NCI-H2171 treated with DMSO at 0.1 percent for 48 hours (cell line): Measurements from ENCODE around the gene SYMPK.
A peak's percentile ranks its signal among the peaks of the same experiment; 100 is the strongest.
"Not testable (repeated sequence)": the region's sequence is repeated elsewhere in the genome, so short reads cannot be mapped to it uniquely, and the experiment has no call there.

Source experiments
- DNase-seq: peaks from one replicate; lab custom pipeline; 2025; lab: John Stamatoyannopoulos, UW

SYMPK gene

GRCh38 chr19:45885556-45886426, 22.8 kb upstream of the SYMPK start, which contains the start of gene IRF2BP1:
Gene IRF2BP1, minus strand, starts transcription at chr19:45886141. Its CDS starts 367 bp downstream, at chr19:45885774.
- DNase-seq = peak; percentile 89

GRCh38 chr19:45884682-45885555, 22.0 kb upstream of the SYMPK start:
- no peak for DNase-seq

- DNase-seq = no peak
Measured at GRCh38 chr19:45883881-45884681, 21.1 kb upstream of the SYMPK start.

- DNase-seq = no peak
Measured at GRCh38 chr19:45883586-45883880, 20.6 kb upstream of the SYMPK start.

- peak; percentile 80 for DNase-seq
Measured at GRCh38 chr19:45882652-45883585, 20.0 kb upstream of the SYMPK start.

GRCh38 chr19:45881909-45882528, 19.1 kb upstream of the SYMPK start:
- peak; percentile 82 for DNase-seq

- peak; percentile 44 for DNase-seq
Measured at GRCh38 chr19:45881082-45881908, 18.3 kb upstream of the SYMPK start.

GRCh38 chr19:45879971-45880370, 17.0 kb upstream of the SYMPK start:
- DNase-seq = no peak

GRCh38 chr19:45879055-45879454, 16.1 kb upstream of the SYMPK start:
- DNase-seq = no peak

GRCh38 chr19:45878043-45878794, 15.3 kb upstream of the SYMPK start:
- DNase-seq = no peak

GRCh38 chr19:45876411-45877197, 13.7 kb upstream of the SYMPK start:
- DNase-seq = no peak

- no peak for DNase-seq
Measured at GRCh38 chr19:45876161-45876410, 13.1 kb upstream of the SYMPK start.

- DNase-seq = no peak
Measured at GRCh38 chr19:45874620-45874966, 11.6 kb upstream of the SYMPK start.

GRCh38 chr19:45873219-45873772, 10.3 kb upstream of the SYMPK start:
- no peak for DNase-seq

- DNase-seq = no peak
Measured at GRCh38 chr19:45872095-45872919, 9.4 kb upstream of the SYMPK start.

GRCh38 chr19:45870798-45871197, 7.9 kb upstream of the SYMPK start:
- no peak for DNase-seq

- not testable (repeated sequence) for DNase-seq
Measured at GRCh38 chr19:45867241-45867640, 4.3 kb upstream of the SYMPK start.
